B cell (primary cell): ENCODE data around the gene CLK2. TPM values are rescaled to one million over a fixed set of nuclear protein-coding genes. Genes with fewer than 3 reads are reported as not detected.

Experiments used
- ATAC-seq: fragments of 200-7000 bp; cut with Tn5 transposase; one replicate; pipeline ENCODE4 v1.10.0; 2021; ENCODE audit warnings: low read depth, mild to moderate bottlenecking, moderate number of reproducible peaks, moderate library complexity
- CTCF ChIA-PET: fragments of 350-600 bp; sonication (Branson Sonifier 250); formaldehyde crosslinking; loops from one replicate; lab custom pipeline; 2021; ENCODE audit warnings: antibody characterized with exemption, inconsistent platforms; lab: Charles Lee
- POLR2A ChIA-PET: fragments of 350-600 bp; sonication (Branson Sonifier 250); formaldehyde crosslinking; loops from one replicate; lab custom pipeline; 2021; ENCODE audit warnings: antibody characterized with exemption; lab: Charles Lee
- DNase-seq: peaks from one replicate; pipeline ENCODE4 v3.0.0; 2013
- H2AFZ ChIP-seq: 2 replicates; pipeline ENCODE4 v1.6.1; 2012; ENCODE audit warnings: mild to moderate bottlenecking, low read depth, low read length; ENCODE audit not compliant: insufficient read depth, poor library complexity, severe bottlenecking
- H3K27ac ChIP-seq, 2 donors: 1 replicate in 1 of 2; 2 replicates in 1 of 2; pipeline ENCODE4 v1.5.1; 2012 to 2013; ENCODE audit warnings: low read length in 2 of 2, mild to moderate bottlenecking in 2 of 2, moderate library complexity in 1 of 2
- H3K27me3 ChIP-seq, 4 experiments: fragments of 200-600 bp in 1 of 4; sonication (generic) in 1 of 4; replicated peaks in 1 of 4; 1 replicate in 2 of 4; 2 replicates in 2 of 4; pipeline versions ENCODE4 v1.6.1 to v1.7.0; 2013 to 2016; ENCODE audit warnings: low read length in 3 of 4, mild to moderate bottlenecking in 2 of 4, mixed read lengths in 1 of 4, moderate library complexity in 1 of 4; ENCODE audit not compliant: insufficient read depth in 4 of 4, control insufficient read depth in 3 of 4; ENCODE audit errors: control extremely low read depth in 1 of 4
- H3K36me3 ChIP-seq, 2 experiments: replicated peaks in 1 of 2; 1 replicate in 1 of 2; 2 replicates in 1 of 2; pipeline versions ENCODE4 v1.6.1 to v1.7.1; 2013; ENCODE audit warnings: low read length in 1 of 2; ENCODE audit not compliant: insufficient read depth in 2 of 2, control insufficient read depth in 1 of 2; ENCODE audit errors: control extremely low read depth in 1 of 2, extremely low read depth in 1 of 2
- H3K4me1 ChIP-seq, 2 donors: fragments of 200-600 bp in 1 of 2; sonication (generic) in 1 of 2; 1 replicate in 1 of 2; 2 replicates in 1 of 2; pipeline versions ENCODE4 v1.5.1 to v1.6.1; 2013 to 2017; ENCODE audit warnings: low read length in 2 of 2; ENCODE audit not compliant: control insufficient read depth in 2 of 2, insufficient read depth in 2 of 2
- H3K4me2 ChIP-seq: replicated peaks from 2 replicates; pipeline ENCODE3; 2012; ENCODE audit warnings: mild to moderate bottlenecking, low read depth, low read length; ENCODE audit not compliant: poor library complexity, severe bottlenecking
- H3K4me3 ChIP-seq, 5 experiments: fragments of 200-600 bp in 1 of 5; sonication (generic) in 1 of 5; 1 replicate in 3 of 5; 2 replicates in 2 of 5; pipeline versions ENCODE4 v1.5.1 to v1.7.0; 2011 to 2016; ENCODE audit warnings: low read length in 4 of 5, mild to moderate bottlenecking in 4 of 5, low read depth in 2 of 5, control low read depth in 1 of 5, moderate library complexity in 1 of 5; ENCODE audit not compliant: insufficient read depth in 1 of 5; ENCODE audit errors: control extremely low read depth in 1 of 5, extremely low read depth in 1 of 5
- H3K79me2 ChIP-seq: fragments of 200-600 bp; sonication (generic); one replicate; pipeline ENCODE4 v1.6.0; 2016; ENCODE audit warnings: low read length; ENCODE audit not compliant: control insufficient read depth, insufficient read depth
- H3K9ac ChIP-seq: fragments of 200-600 bp; sonication (generic); 2 replicates; pipeline ENCODE4 v1.6.1; 2017; ENCODE audit warnings: mild to moderate bottlenecking, low read length, moderate library complexity
- H3K9me3 ChIP-seq, 3 donors: one replicate each; pipeline versions ENCODE4 v1.6.1 to v1.7.1; 2013; ENCODE audit warnings: low read length in 2 of 3; ENCODE audit not compliant: control insufficient read depth in 2 of 3, insufficient read depth in 1 of 3; ENCODE audit errors: control extremely low read depth in 1 of 3
- H4K20me1 ChIP-seq: 2 replicates; pipeline ENCODE4 v1.6.0; 2012; ENCODE audit warnings: mild to moderate bottlenecking, low read length; ENCODE audit not compliant: insufficient read depth, control insufficient read depth, poor library complexity, severe bottlenecking
- H3K27ac Mint-ChIP-seq: one replicate; pipeline ENCODE4 v1.8.0; 2021; ENCODE audit warnings: mixed read lengths
- H3K27me3 Mint-ChIP-seq: one replicate; pipeline ENCODE4 v1.8.0; 2021; ENCODE audit warnings: mixed read lengths
- H3K4me1 Mint-ChIP-seq: one replicate; pipeline ENCODE4 v1.8.0; 2021; ENCODE audit warnings: mixed read lengths
- H3K4me3 Mint-ChIP-seq: one replicate; pipeline ENCODE4 v1.8.0; 2021; ENCODE audit warnings: mixed read lengths
- H3K9me3 Mint-ChIP-seq: one replicate; pipeline ENCODE4 v1.8.0; 2022; ENCODE audit warnings: mixed read lengths; ENCODE audit not compliant: insufficient read depth
- EZH2 ChIP-seq: IDR thresholded peaks from 2 replicates; pipeline ENCODE4 v1.6.1; 2012; ENCODE audit warnings: borderline replicate concordance, low read depth, mild to moderate bottlenecking, moderate library complexity, low read length; ENCODE audit not compliant: insufficient read depth, poor library complexity, severe bottlenecking
- whole genome bisulfite sequencing: methylation state at CpG from one replicate; pipeline ENCODE4 v1.1.5; 2013; ENCODE audit warnings: missing lambda C conversion rate; ENCODE audit not compliant: insufficient coverage; 5-methylcytosine and 5-hydroxymethylcytosine counted together
- intact Hi-C: fragments of 100-400 bp; cut with micrococcal nuclease; formaldehyde crosslinking; loops from one replicate; pipeline ENCODE4 v1.10.0; 2022
- polyA plus RNA-seq: library from polyadenylated mRNA; depleted of rRNA; stranded (reverse); fragments of >200 nt; gene quantifications from 2 replicates; pipeline ENCODE4 v1.2.3, GENCODE V29; 2012
- total RNA-seq, 2 donors: library from RNA; stranded (reverse); fragments of 120-200 nt in 1 of 2; gene quantifications; 1 replicate in 1 of 2; 2 replicates in 1 of 2; pipeline versions ENCODE4 v1.2.3 to v1.2.4, GENCODE V29; 2013 to 2022
- TF ChIP-seq, protein P1 (sequence below): fragments of 200-600 bp; IDR thresholded peaks from one replicate; pipeline ENCODE4 v1.8.0; 2022; ENCODE audit warnings: antibody characterized with exemption, mild to moderate bottlenecking

The CLK2 gene
- total and polyA plus RNA-seq, 2 donors (not counting 1 experiment from before 2014, with no cell fraction given), result 152 to 161 TPM

GRCh38 chr1:155304558-155305063 lies 31.3 kb upstream of the CLK2 start:
- Mint-ChIP-seq H3K27me3 (peaks cover 4% of the 10 kb centered on the region), H3K4me1 (peaks cover 11% of the 10 kb centered on the region), H3K4me3 (no peak overlapping the region), H3K9me3 (no peaks in the 10 kb centered on the region), H3K27ac (no peak overlapping the region)
- H3K9me3 ChIP-seq, result peaks cover 0 to under 1% (median 0%) of the 10 kb centered on the region in 3 donors
- no peaks in the 10 kb centered on the region for H3K27me3 ChIP-seq
- H4K20me1 ChIP-seq, result no peaks in the 10 kb centered on the region
- intact Hi-C loops, result loop anchor here (5.0 kb wide), 1 partner anchor 553 kb away; the partner anchor contains the start of genes GON4L and SYT11
- WGBS, result 95% methylated on average over 5 of the region's 11 CpGs
- no peak for DNase-seq
- H3K4me2 ChIP-seq, result no peak overlapping the region
- no peaks in the 10 kb centered on the region for H3K36me3 ChIP-seq
- H2AFZ ChIP-seq, result no peak overlapping the region
- H3K9ac ChIP-seq, result no peak overlapping the region
- no peak overlapping the region for H3K27ac ChIP-seq
- TF ChIP-seq, protein P1, sequence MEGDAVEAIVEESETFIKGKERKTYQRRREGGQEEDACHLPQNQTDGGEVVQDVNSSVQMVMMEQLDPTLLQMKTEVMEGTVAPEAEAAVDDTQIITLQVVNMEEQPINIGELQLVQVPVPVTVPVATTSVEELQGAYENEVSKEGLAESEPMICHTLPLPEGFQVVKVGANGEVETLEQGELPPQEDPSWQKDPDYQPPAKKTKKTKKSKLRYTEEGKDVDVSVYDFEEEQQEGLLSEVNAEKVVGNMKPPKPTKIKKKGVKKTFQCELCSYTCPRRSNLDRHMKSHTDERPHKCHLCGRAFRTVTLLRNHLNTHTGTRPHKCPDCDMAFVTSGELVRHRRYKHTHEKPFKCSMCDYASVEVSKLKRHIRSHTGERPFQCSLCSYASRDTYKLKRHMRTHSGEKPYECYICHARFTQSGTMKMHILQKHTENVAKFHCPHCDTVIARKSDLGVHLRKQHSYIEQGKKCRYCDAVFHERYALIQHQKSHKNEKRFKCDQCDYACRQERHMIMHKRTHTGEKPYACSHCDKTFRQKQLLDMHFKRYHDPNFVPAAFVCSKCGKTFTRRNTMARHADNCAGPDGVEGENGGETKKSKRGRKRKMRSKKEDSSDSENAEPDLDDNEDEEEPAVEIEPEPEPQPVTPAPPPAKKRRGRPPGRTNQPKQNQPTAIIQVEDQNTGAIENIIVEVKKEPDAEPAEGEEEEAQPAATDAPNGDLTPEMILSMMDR, result no peak
- no peak for TF ChIP-seq EZH2
- ChIA-PET POLR2A (no interaction called here), CTCF (interaction anchor here (1.9 to 5.0 kb wide), 3 partner anchors 14 to 54 kb away, joined by 5 to 46 read pairs (median 31); no protein-coding TSS in a partner anchor)
- peaks cover 10% of the 10 kb centered on the region for H3K79me2 ChIP-seq
- no peak overlapping the region for H3K4me3 ChIP-seq
- no peak for ATAC-seq
- H3K4me1 ChIP-seq, result peaks cover 5 to 16% of the 10 kb centered on the region in 2 donors

GRCh38 chr1:155301342-155301841 lies 28.1 kb upstream of the CLK2 start, which contains the start of gene PKLR:
Gene PKLR (minus strand): TSS chr1:155301438. CDS start chr1:155301395, 43 bp downstream.
- Histone ChIP-seq H3K9me3 (no peaks in the 10 kb centered on the region), H3K27me3 (peaks cover 0 to 2% (median under 1%) of the 10 kb centered on the region in 4 experiments), H4K20me1 (no peaks in the 10 kb centered on the region), H3K36me3 (no peaks in the 10 kb centered on the region), H3K9ac (no peak within 1 kb of the TSS), H3K4me1 (no peaks in the 10 kb centered on the region), H3K27ac (no peak within 1 kb of the TSS), H2AFZ (no peak within 1 kb of the TSS), H3K79me2 (no peaks in the 10 kb centered on the region), H3K4me3 (no peak within 1 kb of the TSS), H3K4me2 (no peak within 1 kb of the TSS)
- H3K4me1 Mint-ChIP-seq, result no peaks in the 10 kb centered on the region
- ATAC-seq (no peak), DNase-seq (no peak)
- peaks cover 17% of the 10 kb centered on the region for H3K27me3 Mint-ChIP-seq
- WGBS, result 100% methylated on average over 2 of the region's 5 CpGs
- no peak within 1 kb of the TSS for H3K27ac Mint-ChIP-seq
- POLR2A ChIA-PET, result no interaction called here
- CTCF ChIA-PET, result interaction anchor here (1.5 kb wide), 1 partner anchor 21 kb away, joined by 4 read pairs; no protein-coding TSS in a partner anchor
- TF ChIP-seq, protein P1, result no peak
- no peak for TF ChIP-seq EZH2
- H3K9me3 Mint-ChIP-seq, result no peaks in the 10 kb centered on the region
- intact Hi-C loops, result no loop called here
- H3K4me3 Mint-ChIP-seq, result no peak within 1 kb of the TSS
